GM11168 (cell line): Measurements from ENCODE around the gene HAUS8.
"Not testable (repeated sequence)": the region's sequence is repeated elsewhere in the genome, so short reads cannot be mapped to it uniquely, and the experiment has no call there.

ENCODE experiments used
- in situ Hi-C: fragments of 300-500 bp; cut with MboI; formaldehyde crosslinking; loops from one replicate; pipeline ENCODE4 v1.12.0; 2022; ENCODE audit warnings: low sequenced_read_pairs; ENCODE audit not compliant: unreplicated experiment

Gene HAUS8

GRCh38 chr19:17041976-17042375, 33.3 kb downstream of the HAUS8 start:
- in situ Hi-C loops, result no loop called here

GRCh38 chr19:17037966-17038500, 37.2 kb downstream of the HAUS8 start:
- in situ Hi-C loops, result no loop called here

- in situ Hi-C loops, result no loop called here
These were observed 38.1 kb downstream of the HAUS8 start for GRCh38 chr19:17037184-17037583.

- in situ Hi-C loops, result no loop called here
These were observed 38.6 kb downstream of the HAUS8 start for GRCh38 chr19:17036640-17037039.

GRCh38 chr19:17035842-17036424, 39.3 kb downstream of the HAUS8 start:
- in situ Hi-C loops, result no loop called here

GRCh38 chr19:17031741-17032140, 43.5 kb downstream of the HAUS8 start:
- in situ Hi-C loops, result no loop called here

GRCh38 chr19:17027535-17027975, 47.7 kb downstream of the HAUS8 start:
- in situ Hi-C loops, result no loop called here

- in situ Hi-C loops, result no loop called here
These were observed 48.3 kb downstream of the HAUS8 start, which contains the start of gene CPAMD8 for GRCh38 chr19:17026706-17027534. Gene CPAMD8 (minus strand): TSS chr19:17026810. CDS start chr19:17026642, 168 bp downstream.

- in situ Hi-C loops, result no loop called here
These were observed 49.1 kb downstream of the HAUS8 start for GRCh38 chr19:17025991-17026658.

- in situ Hi-C loops, result no loop called here
These were observed 49.9 kb downstream of the HAUS8 start for GRCh38 chr19:17025361-17025760.

GRCh38 chr19:17024941-17025340, 50.3 kb downstream of the HAUS8 start:
- in situ Hi-C loops, result not testable (repeated sequence)

GRCh38 chr19:17023805-17024204, 51.4 kb downstream of the HAUS8 start:
- in situ Hi-C loops, result no loop called here

- in situ Hi-C loops, result no loop called here
These were observed 52.5 kb downstream of the HAUS8 start for GRCh38 chr19:17022738-17023137.

GRCh38 chr19:17021793-17022590, 53.3 kb downstream of the HAUS8 start:
- in situ Hi-C loops, result no loop called here

GRCh38 chr19:17021328-17021727, 53.9 kb downstream of the HAUS8 start:
- in situ Hi-C loops, result no loop called here

GRCh38 chr19:17020823-17021222, 54.4 kb downstream of the HAUS8 start:
- in situ Hi-C loops, result no loop called here

GRCh38 chr19:17020385-17020784, 54.9 kb downstream of the HAUS8 start:
- in situ Hi-C loops, result no loop called here

GRCh38 chr19:17014212-17014861, 60.9 kb downstream of the HAUS8 start:
- in situ Hi-C loops, result not testable (repeated sequence)

GRCh38 chr19:17011485-17011884, 63.8 kb downstream of the HAUS8 start:
- in situ Hi-C loops, result no loop called here

- in situ Hi-C loops, result no loop called here
These were observed 68.7 kb downstream of the HAUS8 start for GRCh38 chr19:17006579-17006978.
